ENCODE data around the gene KLHL2.

Gene KLHL2

DNA sequence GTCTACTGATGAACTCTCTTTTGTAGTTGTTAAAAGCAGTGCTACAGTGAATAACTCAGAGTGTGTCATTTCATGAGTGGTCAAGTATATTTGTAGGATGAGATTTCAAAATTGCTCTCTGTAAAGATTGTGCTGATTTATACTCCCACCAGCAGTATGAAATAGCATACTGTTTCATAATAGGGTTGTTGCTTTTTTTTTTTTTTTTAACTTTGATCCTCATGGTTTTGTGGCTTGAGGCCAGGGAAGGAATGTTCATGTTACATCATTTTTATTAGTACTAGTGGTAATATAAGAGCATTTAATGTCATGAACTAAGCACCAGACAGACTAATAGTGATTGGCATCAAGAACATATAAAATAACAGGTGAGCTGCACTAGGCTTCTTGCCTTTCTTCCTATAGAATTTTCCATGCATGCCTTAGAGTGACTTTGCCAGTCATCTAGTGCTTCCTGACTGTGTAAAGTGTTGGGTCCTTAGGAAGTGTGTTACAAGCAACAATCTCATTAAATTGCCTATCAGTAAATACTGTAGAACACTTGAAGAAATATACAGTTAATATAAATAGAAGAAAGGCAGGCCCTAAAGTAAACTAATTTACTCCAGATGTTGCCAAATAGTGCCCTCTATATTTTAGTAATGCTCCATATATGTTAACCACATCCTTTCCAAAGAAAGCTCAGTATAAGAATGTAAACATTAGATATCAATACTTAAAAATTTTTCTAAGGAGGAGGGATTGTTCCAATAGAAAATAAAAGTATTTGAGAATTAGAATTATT is 81.5 kb downstream of the KLHL2 start:
- DNase-seq (ENCODE audit: low spot score): no peak

- no peak for DNase-seq (ENCODE audit: low spot score)
These were observed 82.0 kb downstream of the KLHL2 start for GRCh38 chr4:165289423-165289785.

- no peak for DNase-seq (ENCODE audit: low spot score)
These were observed 85.7 kb downstream of the KLHL2 start for GRCh38 chr4:165293061-165293460.

GRCh38 chr4:165293927-165294649 is 86.7 kb downstream of the KLHL2 start:
- DNase-seq (ENCODE audit: low spot score): no peak

DNA sequence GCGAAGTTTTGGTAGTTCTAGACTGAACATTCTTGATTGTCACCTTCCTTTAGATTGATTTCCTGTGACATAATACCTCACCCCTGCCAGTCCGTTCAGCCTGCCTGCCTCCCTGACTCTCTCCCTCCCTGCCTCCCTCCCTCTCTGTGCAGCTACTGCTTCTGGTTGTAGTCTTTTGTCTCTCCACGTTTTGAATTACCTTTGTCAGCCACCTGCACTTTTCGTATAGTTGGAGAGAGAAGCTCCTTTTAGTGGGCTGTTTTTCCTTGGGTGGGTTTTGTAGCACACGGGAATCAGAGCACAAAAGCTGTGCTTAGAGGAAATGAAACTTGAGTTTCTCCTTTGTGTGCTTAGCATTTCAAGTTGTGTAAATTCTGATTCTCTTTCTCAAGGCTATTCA is 87.5 kb downstream of the KLHL2 start:
- DNase-seq (ENCODE audit: low spot score): no peak

DNA sequence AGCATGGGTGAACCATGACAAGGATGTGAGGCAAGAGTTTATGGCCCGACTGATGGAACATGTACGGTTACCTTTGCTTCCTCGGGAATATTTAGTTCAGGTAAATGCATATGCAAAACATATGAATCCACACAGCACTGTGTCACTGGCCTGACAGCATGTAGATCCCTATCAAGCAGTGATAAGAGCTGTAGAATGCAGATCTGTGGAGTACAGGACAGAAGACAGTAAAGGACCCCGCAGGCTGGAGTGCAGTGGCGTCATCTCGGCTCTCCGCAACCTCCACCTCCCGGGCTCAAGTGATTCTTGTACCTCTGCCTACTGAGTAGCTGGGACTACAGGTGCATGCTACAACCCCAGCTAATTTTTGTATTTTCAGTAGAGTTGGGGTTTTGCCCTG is 90.3 kb downstream of the KLHL2 start:
- DNase-seq (ENCODE audit: low spot score): no peak

DNA sequence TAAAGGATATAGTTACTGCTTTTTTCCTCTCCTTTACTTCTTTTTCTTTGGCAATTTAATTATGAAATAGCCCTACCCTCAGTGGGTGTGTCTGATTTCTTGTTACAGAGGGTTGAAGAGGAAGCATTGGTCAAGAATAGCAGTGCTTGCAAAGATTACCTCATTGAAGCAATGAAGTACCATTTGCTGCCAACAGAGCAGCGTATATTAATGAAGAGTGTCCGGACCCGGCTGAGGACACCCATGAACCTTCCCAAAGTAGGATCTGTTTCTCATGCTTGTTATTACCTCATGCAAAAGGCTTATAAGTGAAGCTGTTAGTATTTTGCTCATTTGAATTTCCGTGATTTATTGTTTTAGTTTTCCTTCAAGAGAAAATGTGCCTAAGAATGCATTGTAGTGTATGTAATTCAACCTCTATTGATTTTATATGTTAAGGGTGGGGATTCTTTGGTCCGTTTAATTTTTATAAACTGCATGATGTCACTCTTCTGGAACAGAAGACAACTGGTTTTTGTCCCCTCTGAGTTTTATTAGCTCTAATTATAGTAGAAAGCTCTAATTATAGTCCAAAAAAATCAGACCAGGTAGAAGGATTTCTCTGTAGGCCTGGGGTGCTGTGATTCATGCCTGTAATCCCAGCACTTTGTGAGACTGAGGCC is 92.2 kb downstream of the KLHL2 start:
- DNase-seq (ENCODE audit: low spot score): no peak

DNA sequence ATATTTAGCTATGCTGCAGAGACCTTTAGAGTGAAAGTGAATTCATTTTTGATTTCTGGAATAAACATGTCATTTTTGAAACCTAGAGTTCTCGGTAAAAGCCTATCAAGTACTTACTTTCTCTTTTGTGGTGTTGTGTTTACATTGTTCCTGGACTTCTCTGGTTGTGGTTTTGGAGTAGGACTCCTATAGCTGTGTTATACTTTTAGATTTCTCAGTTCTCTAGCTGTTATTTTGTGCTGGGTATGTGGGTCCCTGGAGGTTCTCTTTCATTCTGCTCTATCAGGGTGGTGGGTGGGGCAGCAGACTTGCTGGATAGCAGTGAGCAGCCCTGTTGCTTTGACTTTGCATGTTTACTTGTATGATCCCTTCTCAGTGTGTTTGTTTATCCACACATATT is 94.5 kb downstream of the KLHL2 start:
- no peak for DNase-seq (ENCODE audit: low spot score)

GRCh38 chr4:165302658-165303057 is 95.3 kb downstream of the KLHL2 start:
- DNase-seq (ENCODE audit: low spot score): no peak

GRCh38 chr4:165308166-165308565 is 100.8 kb downstream of the KLHL2 start:
- no peak for DNase-seq (ENCODE audit: low spot score)

- no peak for DNase-seq (ENCODE audit: low spot score)
These were observed 101.2 kb downstream of the KLHL2 start for GRCh38 chr4:165308606-165309005.

DNA sequence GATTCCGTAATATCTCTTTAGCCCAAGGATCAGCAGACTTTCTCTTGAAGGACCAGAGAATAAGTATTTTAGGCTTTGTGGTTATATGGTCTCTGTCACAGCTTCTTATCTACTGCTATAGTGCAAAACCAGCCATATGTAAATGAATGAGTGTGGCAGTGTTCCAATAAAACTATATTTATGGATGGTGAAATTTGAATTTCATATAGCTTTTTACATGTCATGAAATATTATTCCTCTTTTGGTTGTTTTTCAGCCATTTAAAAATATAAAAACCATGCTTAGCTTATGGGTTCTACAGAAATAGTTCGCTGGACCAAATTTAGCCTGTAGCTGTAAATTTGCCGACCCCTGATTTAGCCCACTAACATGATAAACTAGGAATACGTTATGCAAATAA is 102.1 kb downstream of the KLHL2 start:
- DNase-seq (ENCODE audit: low spot score): no peak

DNA sequence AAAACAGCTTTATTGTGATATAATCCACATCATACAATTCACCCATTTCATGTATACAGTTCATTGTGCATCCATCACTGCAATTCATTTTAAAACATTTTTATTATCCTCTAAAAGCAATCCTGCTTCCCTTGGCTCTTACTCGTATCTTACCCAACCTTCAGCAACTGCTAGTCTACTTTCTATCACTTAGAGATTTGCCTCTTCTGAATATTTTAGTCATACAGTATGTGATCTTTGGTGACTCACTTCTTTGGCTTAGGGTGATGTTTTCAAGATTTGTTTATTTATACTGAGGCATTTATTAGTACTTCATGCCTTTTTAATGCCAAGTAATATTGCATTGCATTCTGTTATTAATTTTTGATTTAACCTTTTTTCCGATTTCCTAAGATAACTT is 105.1 kb downstream of the KLHL2 start:
- DNase-seq (ENCODE audit: low spot score): no peak

DNA sequence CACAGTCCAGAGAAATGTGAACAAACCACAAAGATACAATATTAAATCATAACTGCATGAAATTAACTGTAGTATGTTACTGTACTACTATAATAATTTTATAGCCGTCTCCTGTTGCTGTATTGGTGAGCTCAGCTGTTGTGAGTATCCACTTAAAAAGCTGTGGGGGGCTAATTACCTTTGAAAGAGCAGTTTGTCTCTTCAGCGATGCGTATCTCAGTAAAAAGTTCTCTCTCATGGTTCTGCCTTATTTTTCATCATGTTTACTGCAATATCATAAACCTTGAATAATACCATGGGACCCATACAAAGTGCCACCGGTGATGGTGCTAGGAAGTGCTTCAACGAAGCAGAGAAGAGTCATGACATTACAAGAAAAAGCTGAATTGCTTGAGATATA is 111.7 kb downstream of the KLHL2 start:
- no peak for DNase-seq (ENCODE audit: low spot score)

DNA sequence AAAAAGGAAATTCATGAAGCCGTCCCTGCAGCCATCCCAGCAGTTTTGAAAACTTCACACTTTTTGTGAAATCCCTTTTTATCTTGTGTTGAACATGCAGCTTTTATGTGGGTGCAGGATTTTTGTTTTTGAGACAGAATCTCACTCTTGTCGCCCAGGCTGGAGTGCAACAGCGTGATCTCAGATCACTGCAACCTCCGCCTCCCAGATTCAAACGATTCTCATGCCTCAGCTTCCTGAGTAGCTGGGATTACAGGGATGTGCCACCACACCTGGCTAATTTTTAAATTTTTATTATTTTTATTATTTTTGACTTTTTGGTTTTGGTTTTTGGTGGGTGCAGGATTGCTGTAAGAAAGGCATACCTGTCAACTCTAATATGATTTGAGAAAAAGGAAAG is 112.1 kb downstream of the KLHL2 start:
- no peak for DNase-seq (ENCODE audit: low spot score)

DNA sequence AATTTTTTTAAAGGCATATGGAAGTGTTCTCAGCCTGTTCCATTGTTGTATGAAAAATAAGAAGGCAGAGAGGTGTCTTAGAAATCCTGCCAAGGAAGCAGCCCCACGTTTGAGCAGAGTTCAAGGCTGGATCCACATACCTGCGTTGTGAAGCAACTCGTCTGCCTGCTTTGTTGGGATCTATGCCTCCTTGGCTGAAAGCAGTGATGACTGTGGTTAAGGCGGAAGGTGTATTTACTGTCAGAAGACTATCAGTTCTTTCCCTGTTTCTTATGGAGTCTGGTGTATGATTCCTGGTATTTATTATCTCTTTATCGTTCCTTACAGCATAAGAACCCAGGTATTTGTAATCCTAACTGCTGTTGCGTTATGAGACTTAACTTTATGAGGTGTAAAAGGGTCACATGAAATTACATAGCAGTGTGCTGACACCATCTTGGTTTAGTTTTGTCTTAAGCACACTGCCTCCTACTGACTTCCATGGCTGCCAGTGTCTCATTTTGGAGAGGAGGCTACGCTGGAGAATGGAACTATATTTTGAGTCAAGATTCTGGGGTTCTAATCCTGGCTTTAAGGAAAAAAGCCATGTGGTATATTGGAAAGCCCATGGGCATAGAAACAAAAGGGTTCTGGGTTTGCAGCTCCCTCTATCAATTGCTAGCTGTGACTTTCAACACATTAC is 117.0 kb downstream of the KLHL2 start:
- DNase-seq (ENCODE audit: low spot score): no peak

- DNase-seq (ENCODE audit: low spot score): no peak
These were observed 117.5 kb downstream of the KLHL2 start for GRCh38 chr4:165324918-165325304.

DNA sequence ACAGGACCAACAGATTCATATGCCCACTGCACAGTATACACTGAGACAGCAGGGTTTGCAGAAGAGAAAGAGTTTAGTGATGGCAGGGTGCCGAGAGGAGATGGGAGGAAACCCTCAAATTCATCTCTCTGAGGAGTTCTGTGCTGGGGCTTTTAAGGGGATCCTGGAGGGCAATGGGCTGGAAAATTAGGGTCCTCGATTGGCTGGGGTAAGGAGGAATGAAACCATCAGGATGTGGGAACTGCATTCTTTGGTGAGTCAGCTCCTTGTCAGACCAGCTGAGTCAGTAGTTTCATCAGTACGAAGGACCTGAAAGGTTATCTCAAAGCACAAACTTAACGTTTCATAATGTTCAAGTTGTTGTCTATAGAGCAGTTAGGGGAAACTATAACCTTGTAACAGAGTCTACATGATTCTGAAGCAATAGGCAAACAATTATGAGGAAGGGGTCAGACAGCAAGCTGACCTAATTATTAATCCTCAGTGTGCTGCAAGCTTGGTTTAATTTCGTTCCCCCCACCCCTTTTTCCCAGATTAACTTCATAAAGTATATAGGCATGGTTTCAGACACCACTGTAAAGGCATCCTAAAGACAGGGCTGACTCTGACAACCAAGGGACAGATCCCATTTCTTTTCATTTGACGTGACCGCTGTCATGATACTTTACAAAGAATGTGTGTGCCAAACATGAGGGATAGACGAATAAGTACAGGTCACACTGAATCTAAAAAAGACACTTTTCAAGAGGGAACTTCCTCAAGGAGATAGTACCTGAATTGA is 118.6 kb downstream of the KLHL2 start:
- no peak for DNase-seq (ENCODE audit: low spot score)

DNA sequence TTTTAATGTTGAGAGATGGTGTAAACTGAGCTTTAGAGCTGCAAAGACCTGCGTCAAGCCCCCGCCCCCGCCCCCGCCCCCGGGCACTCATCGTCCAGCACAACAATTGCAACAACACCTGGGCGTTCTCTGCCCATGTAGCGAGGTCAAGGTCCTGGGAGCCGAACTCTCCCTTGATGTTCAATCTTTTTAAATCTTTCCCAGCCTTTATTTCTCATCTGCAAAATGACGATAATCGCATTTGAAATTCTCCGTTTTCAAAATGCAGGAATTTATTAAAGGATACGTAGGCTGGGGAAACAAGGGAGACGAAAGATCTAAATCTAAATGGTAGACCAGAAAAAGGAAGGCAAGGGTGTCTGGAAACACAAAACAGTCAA is 119.5 kb downstream of the KLHL2 start:
- DNase-seq (ENCODE audit: low spot score): peak; percentile 52

GRCh38 chr4:165327211-165328100 is 120.1 kb downstream of the KLHL2 start, which contains the start of gene MSMO1:
TSS of gene MSMO1 (plus strand) at chr4:165327669. CDS start at chr4:165333371, 5,702 bp downstream.
- peak; percentile 96 for DNase-seq (ENCODE audit: low spot score)

- no peak for DNase-seq (ENCODE audit: low spot score)
These were observed 120.7 kb downstream of the KLHL2 start for GRCh38 chr4:165328101-165328425.

Measured in D341Med (cell line).